Measurements from ENCODE around the gene DNAJC5.

The DNAJC5 gene

DNA sequence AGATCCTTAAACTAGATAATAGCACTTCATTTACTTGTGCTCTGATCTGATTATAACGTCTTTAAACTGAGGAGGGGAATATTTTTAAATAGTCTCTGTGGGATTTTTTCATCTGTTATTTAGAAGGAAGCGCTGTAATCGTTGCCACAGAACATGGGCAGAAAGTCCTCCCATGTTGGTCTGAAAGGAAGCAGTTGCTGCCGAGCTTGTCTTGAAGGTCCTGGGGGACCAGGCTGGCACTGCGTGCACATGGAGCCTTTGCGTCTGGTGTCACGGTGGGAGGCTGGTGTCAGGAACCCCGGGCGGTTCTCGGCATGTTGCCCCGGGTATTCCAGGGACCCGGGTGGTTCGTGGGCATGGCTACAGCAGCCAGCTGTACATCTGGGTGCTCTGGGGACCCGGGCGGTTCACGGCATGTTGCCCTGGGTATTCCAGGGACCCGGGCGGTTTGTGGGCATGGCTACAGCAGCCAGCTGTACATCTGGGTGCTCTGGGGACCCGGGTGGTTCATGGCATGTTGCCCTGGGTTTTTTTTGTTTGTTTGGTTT lies 18.4 kb upstream of the DNAJC5 start:
- TF ChIP-seq GATA3 (IDR thresholded peaks at IDR 0.05; ENCODE audit: low read depth, low read length) (no peak), GATA2 (IDR thresholded peaks at IDR 0.05; ENCODE audit: low read depth, low read length) (no peak)

- TF ChIP-seq GATA2 (IDR thresholded peaks at IDR 0.05; ENCODE audit: low read depth, low read length) = no peak
- TF ChIP-seq GATA3 (IDR thresholded peaks at IDR 0.05; ENCODE audit: low read depth, low read length) = no peak
Observed at GRCh38 chr20:63877755-63878470, 17.0 kb upstream of the DNAJC5 start.

DNA sequence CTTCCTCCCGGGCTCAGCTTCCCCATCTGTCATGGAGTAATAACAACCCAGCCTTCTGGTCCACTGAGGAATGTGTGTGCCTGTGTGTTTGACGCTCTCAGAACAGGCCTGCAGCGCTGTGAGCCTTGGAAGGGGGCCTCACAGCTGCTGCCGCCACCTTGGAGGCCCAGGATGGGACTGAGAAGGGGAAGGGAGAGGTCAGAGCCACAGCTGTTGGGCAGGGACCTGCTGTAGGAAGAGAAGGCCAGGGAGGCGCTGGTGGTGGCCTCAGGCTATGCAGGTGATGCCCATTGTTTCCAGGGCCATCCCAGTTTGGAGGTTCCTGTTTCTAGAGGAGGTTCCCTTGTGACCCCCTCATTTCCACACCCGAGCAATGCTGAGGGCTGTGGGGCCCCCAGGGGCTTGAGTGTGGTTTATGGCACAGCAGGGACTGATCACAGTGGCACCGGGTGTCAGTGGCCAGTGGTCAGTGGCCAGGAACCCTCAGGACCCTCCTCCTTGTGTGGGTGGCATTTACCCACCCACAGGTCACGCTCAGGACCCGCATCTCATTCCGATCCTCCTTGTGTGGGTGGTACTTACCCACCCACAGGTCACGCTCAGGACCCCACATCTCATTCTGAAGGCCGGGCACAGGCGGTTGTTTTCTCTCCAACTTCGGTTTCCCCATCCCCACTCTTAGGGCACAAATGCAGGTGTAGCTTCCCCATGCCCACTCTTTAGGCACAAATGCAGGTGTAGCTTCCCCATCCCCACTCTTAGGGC lies 15.8 kb upstream of the DNAJC5 start:
- TF ChIP-seq GATA2 (IDR thresholded peaks at IDR 0.05; ENCODE audit: low read depth, low read length) (no peak), GATA3 (IDR thresholded peaks at IDR 0.05; ENCODE audit: low read depth, low read length) (no peak)

DNA sequence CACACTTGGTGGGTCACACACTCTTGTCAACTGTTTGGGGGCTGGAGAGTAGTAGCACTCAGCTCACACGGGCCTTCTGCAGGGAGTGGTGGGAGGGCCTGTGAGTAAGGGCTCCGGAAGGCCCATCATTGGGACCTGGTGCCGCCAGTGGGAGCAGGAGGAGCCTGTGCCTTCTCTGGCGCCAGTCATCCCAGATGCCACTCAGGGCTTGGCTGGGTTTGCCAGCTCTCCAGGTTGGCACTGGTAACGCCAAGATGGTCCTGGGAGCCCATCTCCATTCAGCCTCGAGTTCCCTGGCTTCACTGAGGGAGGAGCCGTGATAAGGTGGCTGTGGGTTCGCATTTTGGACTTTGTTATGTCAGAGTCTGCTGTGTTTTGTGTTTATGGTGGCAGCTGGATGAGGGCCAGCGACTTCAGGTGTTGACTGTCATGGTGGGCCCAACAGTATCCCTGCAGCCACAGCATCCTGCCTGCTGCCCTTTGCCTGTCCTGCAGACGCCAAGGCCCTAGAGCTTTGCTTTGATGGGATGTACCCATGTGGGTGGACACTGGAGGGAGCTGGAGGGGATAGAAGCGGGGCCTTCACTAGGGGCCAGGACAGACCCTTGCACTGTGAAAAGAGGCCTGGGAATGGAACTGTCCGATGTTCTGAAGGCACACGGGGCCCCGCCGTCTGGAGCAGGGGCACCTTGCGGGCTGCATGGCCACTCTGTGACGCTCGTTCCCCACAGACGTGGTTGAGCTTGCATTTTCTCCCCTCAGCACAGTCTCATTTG lies 13.3 kb upstream of the DNAJC5 start:
- TF ChIP-seq GATA3 (IDR thresholded peaks at IDR 0.05; ENCODE audit: low read depth, low read length) = no peak
- no peak for TF ChIP-seq GATA2 (IDR thresholded peaks at IDR 0.05; ENCODE audit: low read depth, low read length)

GRCh38 chr20:63882257-63883200 lies 12.4 kb upstream of the DNAJC5 start:
- no peak for TF ChIP-seq GATA2 (IDR thresholded peaks at IDR 0.05; ENCODE audit: low read depth, low read length)
- no peak for TF ChIP-seq GATA3 (IDR thresholded peaks at IDR 0.05; ENCODE audit: low read depth, low read length)

GRCh38 chr20:63883201-63883593 lies 11.7 kb upstream of the DNAJC5 start:
- TF ChIP-seq GATA2 (IDR thresholded peaks at IDR 0.05; ENCODE audit: low read depth, low read length) (no peak), GATA3 (IDR thresholded peaks at IDR 0.05; ENCODE audit: low read depth, low read length) (no peak)

DNA sequence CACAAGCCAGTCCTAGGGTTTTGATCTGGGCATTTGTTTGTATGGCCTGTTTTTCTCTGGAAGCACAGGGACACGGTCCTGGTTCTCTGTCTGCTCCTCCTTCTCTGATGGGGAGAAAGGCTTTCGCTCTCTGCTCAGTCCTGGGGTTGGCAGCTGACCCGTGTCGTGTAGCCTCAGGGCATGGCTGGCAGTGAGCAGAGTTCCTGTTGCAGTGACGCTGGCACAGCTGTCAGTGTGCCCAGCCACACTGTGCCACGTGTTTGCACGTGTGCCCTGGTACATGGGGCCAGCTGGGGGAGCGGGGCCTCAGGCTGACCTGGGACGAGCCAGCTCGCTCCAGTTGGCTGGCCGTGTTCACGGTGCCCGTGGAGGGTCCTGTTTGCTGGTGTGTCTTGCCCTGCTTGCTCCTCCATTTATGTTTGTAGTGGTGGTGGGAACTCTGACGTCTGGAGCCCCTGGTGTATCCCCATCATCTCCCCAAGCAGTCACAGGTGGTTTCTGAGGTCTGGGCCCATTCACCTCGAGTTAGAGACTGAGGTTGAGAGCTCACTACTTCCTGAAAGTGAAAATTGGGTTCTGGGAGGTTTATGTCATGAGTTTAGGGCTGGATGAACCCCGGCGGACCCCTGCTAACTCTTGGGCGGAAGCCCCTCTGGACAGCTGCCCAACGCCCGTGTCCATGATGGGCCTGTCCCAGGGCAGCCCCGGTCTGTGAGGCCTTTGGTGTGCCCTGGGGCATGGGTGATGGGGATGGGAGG lies 10.2 kb upstream of the DNAJC5 start:
- TF ChIP-seq GATA3 (IDR thresholded peaks at IDR 0.05; ENCODE audit: low read depth, low read length) = no peak
- no peak for TF ChIP-seq GATA2 (IDR thresholded peaks at IDR 0.05; ENCODE audit: low read depth, low read length)

DNA sequence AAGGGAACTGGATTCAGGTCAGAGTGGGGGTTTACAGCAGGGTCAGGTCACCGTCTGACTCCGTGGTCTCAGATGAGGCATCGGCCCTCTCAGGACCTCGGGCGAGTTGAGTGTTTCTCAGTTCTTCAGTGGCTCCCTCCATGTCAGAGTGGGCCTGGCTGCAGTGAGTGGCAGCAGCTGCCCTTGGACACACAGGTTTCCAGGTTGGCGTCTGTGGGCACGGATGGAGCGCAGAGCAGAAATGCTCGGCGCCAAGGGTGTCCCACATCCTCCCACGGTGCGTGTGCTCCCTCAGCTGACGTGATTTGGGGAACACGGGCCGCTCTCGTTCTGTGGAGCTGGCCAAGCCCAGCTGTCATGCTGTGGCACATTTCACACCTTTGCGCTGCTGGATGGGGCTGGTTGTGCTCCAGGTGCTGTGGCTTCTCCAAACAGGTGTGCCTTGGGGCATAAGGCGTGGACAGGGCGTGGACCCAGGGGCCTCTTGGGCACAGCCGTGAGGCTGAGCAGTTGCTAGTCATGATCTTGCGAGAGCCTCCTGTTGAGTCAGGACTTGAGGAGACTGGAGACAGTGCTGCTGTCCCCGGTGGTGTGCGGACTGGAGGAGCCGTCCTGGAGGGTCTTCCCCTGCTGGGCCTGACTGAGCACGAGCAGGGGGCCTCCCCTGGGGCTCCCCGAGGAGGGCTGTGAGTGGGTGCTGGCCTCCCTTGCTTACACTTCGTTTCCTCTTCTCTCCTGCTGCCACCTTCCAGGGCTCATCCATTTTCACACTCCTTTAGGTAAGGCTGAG lies 9.5 kb upstream of the DNAJC5 start:
- no peak for TF ChIP-seq GATA2 (IDR thresholded peaks at IDR 0.05; ENCODE audit: low read depth, low read length)
- no peak for TF ChIP-seq GATA3 (IDR thresholded peaks at IDR 0.05; ENCODE audit: low read depth, low read length)

DNA sequence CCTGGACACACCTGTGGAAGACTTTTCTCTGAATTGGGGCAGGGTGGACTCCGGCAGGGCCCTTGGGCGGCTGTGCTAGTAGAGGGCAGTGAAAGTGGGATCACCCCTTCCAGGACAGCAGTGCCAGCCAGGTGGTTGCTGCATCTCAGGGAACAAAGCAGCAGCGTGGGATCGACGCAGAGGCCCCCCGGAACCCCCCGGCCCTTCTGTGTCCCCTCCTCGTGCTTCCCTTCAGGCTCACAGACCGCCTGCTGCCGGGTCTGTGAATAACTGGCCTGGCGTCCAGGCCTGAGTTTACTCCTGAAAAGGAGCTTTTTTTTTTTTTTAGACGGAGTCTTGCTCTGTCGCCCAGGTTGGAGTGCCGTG lies 8.9 kb upstream of the DNAJC5 start:
- TF ChIP-seq GATA3 (IDR thresholded peaks at IDR 0.05; ENCODE audit: low read depth, low read length) (no peak), GATA2 (IDR thresholded peaks at IDR 0.05; ENCODE audit: low read depth, low read length) (no peak)

GRCh38 chr20:63886921-63887320 lies 8.0 kb upstream of the DNAJC5 start:
- no peak for TF ChIP-seq GATA3 (IDR thresholded peaks at IDR 0.05; ENCODE audit: low read depth, low read length)
- no peak for TF ChIP-seq GATA2 (IDR thresholded peaks at IDR 0.05; ENCODE audit: low read depth, low read length)

- TF ChIP-seq GATA3 (IDR thresholded peaks at IDR 0.05; ENCODE audit: low read depth, low read length) (no peak), GATA2 (IDR thresholded peaks at IDR 0.05; ENCODE audit: low read depth, low read length) (no peak)
Observed at GRCh38 chr20:63889241-63890200, 5.4 kb upstream of the DNAJC5 start.
